Skeletal muscle satellite cell (primary cell): ENCODE measurements around the gene NPTXR.

Experiments used
- H3K27me3 ChIP-seq: 2 replicates; pipeline ENCODE4 v1.7.0; 2013; ENCODE audit warnings: low read length; ENCODE audit not compliant: control insufficient read depth, insufficient read depth
- H3K36me3 ChIP-seq: 2 replicates; pipeline ENCODE4 v1.7.0; 2013; ENCODE audit warnings: mild to moderate bottlenecking, control low read depth, low read length; ENCODE audit not compliant: insufficient read depth
- H3K4me1 ChIP-seq: 2 replicates; pipeline ENCODE4 v1.7.0; 2013; ENCODE audit warnings: low read length; ENCODE audit not compliant: control insufficient read depth, insufficient read depth
- H3K4me2 ChIP-seq: 2 replicates; pipeline ENCODE4 v1.7.0; 2013; ENCODE audit warnings: mild to moderate bottlenecking, low read length
- H3K4me3 ChIP-seq: 2 replicates; pipeline ENCODE4 v1.7.0; 2013; ENCODE audit warnings: low read length
- H3K9ac ChIP-seq: 2 replicates; pipeline ENCODE4 v1.7.0; 2013; ENCODE audit warnings: mild to moderate bottlenecking, low read depth, low read length, moderate library complexity
- H3K9me3 ChIP-seq: replicated peaks from 2 replicates; pipeline ENCODE4 v1.7.0; 2013; ENCODE audit warnings: mild to moderate bottlenecking, control low read depth, low read length

Gene NPTXR

DNA sequence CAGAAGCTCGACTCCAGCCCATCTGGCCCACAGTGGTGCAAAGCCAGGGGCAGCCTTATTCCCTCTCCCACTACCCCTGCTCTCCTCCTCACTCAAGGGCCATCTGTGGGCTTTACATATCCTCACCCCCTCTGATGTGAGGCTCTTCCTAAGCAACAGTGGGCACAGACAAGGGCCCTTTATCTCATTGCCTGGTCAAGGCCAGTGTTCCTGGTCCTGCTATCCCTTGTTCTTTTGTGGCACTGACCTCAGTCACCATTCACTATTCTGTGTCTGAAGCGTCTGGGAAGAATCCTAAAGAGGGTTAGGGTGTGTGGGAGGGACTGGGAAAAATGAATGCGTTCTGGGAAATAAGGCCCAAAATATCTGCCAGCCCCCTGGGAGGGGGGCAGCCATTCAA, 57.2 kb downstream of the NPTXR start:
- H3K4me3 ChIP-seq = no peak overlapping the region
- no peaks in the 10 kb centered on the region for H3K27me3 ChIP-seq
- no peak overlapping the region for H3K9ac ChIP-seq
- H3K4me2 ChIP-seq = no peak overlapping the region
- H3K4me1 ChIP-seq = peaks cover 27% of the 10 kb centered on the region
- H3K36me3 ChIP-seq = peaks cover 6% of the 10 kb centered on the region
- no peaks in the 10 kb centered on the region for H3K9me3 ChIP-seq

DNA sequence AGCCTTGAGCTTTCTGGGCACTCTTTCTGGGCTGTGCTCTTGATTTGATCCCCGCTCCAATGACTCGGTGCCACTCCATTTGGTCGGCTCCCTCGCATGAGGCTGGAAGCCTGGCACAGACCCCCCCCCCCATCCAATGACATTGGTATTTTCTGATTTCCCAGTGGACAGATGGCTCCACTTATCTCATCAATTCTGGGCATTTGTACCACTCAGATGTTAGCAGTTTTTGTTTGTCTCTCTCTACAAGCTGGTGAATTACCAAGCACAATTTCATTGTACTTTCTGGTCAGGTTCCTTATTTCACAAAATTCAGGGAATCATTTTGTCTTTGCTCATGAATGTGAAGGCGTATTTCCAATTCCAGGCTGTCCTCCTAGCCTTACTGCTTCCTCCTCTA, 59.0 kb downstream of the NPTXR start:
- no peaks in the 10 kb centered on the region for H3K27me3 ChIP-seq
- H3K4me1 ChIP-seq = peaks cover 27% of the 10 kb centered on the region
- peaks cover 7% of the 10 kb centered on the region for H3K36me3 ChIP-seq
- no peaks in the 10 kb centered on the region for H3K9me3 ChIP-seq
- H3K9ac ChIP-seq = no peak overlapping the region
- H3K4me2 ChIP-seq = no peak overlapping the region
- no peak overlapping the region for H3K4me3 ChIP-seq

DNA sequence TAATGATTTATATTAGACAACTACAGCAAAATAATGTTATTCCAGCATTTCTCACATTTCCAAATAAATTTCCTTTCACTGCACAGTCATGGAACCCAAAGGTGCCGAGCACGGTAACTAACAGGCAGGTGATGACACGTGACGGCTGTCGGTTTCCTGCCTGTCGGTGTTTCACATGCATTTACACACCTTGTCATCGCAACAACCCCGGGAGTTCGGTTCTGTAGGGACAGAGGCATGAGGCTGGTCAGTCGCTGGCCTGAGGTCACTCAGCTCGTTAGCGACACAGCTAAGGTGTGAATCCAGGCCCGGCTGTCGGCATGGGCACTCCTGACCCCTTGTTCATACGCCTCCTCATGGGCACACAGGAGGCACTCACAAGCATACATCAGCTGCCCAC, 59.8 kb downstream of the NPTXR start:
- no peak overlapping the region for H3K9ac ChIP-seq
- no peaks in the 10 kb centered on the region for H3K27me3 ChIP-seq
- H3K4me3 ChIP-seq = no peak overlapping the region
- peaks cover 7% of the 10 kb centered on the region for H3K36me3 ChIP-seq
- peaks cover 25% of the 10 kb centered on the region for H3K4me1 ChIP-seq
- no peak overlapping the region for H3K4me2 ChIP-seq
- H3K9me3 ChIP-seq = no peaks in the 10 kb centered on the region

DNA sequence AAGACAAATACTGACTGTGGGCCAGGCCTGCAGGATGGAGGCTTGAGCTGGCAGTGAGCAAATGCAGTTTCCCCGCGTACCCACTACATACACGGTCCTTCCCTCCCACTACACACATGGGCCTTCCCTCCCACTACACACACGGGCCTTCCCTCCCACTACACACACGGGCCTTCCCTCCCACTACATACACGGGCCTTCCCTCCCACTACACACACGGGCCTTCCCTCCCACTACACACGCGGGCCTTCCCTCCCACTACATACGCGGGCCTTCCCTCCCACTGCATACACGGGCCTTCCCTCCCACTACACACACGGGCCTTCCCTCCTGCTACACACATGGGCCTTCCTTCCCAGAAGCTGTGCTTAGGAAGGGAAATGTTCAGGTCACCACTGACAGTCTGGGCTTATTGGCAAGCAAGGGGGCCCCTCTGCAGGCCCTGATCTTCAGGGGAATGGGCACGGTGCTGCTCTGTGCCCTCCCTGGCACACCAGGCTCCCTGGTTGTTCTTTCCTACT, 60.7 kb downstream of the NPTXR start:
- Histone ChIP-seq H3K27me3 (no peaks in the 10 kb centered on the region), H3K4me3 (no peak overlapping the region), H3K9me3 (no peaks in the 10 kb centered on the region), H3K36me3 (peaks cover 7% of the 10 kb centered on the region), H3K4me2 (no peak overlapping the region), H3K4me1 (peaks cover 16% of the 10 kb centered on the region), H3K9ac (no peak overlapping the region)

DNA sequence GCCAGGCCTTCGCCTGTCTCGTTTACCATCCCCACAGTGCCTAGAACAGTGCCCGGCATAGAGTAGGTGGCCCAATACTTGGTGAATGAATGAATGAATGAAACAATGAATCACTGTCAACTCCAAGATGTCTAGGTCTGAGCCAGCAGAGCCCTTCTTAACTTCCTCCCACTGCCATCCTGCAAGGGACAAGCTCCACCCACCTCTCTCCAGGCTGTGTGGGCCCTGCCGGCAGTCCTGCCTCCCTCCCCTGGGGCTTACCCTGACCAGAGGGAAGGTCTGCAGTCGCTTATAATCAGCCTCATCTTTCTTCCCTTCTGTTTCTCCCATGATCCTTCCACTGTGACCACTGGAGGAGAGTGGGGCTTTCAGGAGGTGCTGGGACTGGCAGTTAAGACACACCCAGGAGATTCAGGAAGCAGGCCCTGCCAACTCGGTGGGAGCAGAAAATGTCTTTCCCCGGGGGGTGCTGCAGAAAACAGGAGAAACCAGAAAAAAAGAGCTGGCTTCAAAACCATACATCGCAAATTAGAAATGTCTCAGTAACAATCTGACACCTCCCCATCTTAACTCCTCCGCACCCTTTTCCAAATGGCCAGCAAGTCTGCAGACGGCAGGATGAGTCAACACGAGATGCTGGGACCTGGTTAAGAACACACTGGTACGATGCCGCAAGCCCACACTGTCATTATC, 61.3 kb downstream of the NPTXR start:
- H3K4me3 ChIP-seq = no peak overlapping the region
- H3K9ac ChIP-seq = no peak overlapping the region
- H3K9me3 ChIP-seq = no peaks in the 10 kb centered on the region
- peaks cover 11% of the 10 kb centered on the region for H3K4me1 ChIP-seq
- H3K4me2 ChIP-seq = no peak overlapping the region
- peaks cover 7% of the 10 kb centered on the region for H3K36me3 ChIP-seq
- no peaks in the 10 kb centered on the region for H3K27me3 ChIP-seq

DNA sequence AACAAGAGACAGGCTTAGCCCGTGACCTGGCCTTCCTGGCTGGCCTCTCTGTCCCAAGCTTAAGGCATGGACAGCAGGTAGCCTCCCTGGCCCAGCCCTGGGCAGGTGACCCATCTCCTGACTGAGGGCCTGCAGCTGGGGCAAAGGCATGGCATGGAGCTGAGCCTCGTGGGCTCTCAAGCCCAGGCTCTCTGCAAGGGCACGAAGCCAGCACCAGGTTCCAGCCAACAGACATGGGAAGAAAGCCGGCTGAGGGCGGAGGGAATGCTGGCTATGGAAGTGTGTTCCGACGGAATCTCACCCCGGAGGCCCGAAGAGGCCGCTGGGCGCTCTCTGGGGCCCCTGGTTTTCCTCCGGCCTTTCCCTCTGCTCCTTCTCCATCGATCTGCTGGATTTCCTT, 62.8 kb downstream of the NPTXR start:
- Histone ChIP-seq H3K4me2 (no peak overlapping the region), H3K9ac (no peak overlapping the region), H3K36me3 (peaks cover 7% of the 10 kb centered on the region), H3K4me1 (peaks cover 11% of the 10 kb centered on the region), H3K9me3 (no peaks in the 10 kb centered on the region), H3K4me3 (no peak overlapping the region), H3K27me3 (peaks cover 7% of the 10 kb centered on the region)

- no peak overlapping the region for H3K4me2 ChIP-seq
- no peak overlapping the region for H3K4me3 ChIP-seq
- peaks cover 7% of the 10 kb centered on the region for H3K36me3 ChIP-seq
- H3K9ac ChIP-seq = no peak overlapping the region
- H3K27me3 ChIP-seq = peaks cover 10% of the 10 kb centered on the region
- no peaks in the 10 kb centered on the region for H3K4me1 ChIP-seq
- H3K9me3 ChIP-seq = no peaks in the 10 kb centered on the region
These were observed 66.6 kb downstream of the NPTXR start for GRCh38 chr22:38777087-38777671.

DNA sequence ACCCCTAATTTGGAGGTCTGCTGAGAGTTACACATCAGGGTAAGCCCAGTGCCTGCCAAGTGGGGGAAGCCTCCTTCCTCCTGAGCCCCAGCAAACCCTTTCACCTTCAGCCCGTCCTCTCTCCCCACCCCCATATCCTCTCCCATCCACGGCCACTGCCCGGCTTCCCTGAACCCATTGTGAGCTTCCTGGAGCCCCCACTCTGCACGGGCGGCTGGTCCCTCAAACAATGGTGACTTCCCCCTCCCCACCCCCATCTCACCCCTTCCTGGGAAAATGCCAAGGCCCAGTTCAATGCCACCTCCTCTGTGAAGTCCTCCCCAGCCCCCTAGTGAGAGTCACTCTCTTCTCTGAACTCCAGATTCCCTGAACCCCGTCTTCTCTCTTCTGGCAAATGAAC, 67.7 kb downstream of the NPTXR start:
- Histone ChIP-seq H3K36me3 (peaks cover 7% of the 10 kb centered on the region), H3K4me2 (no peak overlapping the region), H3K4me1 (no peaks in the 10 kb centered on the region), H3K4me3 (no peak overlapping the region), H3K9me3 (no peaks in the 10 kb centered on the region), H3K9ac (no peak overlapping the region), H3K27me3 (peaks cover 10% of the 10 kb centered on the region)

DNA sequence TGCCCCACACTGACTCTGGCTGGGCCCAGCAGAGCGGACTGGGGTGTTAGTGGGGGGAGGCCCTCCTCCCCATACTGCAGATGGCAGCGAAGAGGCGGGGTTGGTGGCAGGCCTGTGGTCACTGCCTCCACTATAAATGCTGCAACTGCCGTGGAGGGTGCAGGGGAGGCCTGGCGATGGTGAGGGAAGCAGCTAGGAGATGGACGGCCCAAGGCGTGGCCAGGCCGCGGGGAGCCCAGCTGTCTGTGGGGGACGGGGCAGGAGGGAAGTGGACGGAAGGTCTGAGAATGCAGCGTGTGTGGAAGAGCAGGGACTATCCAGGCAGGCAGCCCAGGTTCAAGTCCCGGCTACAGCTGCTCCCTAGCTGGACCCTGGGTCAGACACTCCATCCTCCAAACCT, 68.2 kb downstream of the NPTXR start:
- Histone ChIP-seq H3K27me3 (peaks cover 10% of the 10 kb centered on the region), H3K9me3 (no peaks in the 10 kb centered on the region), H3K4me1 (no peaks in the 10 kb centered on the region), H3K4me3 (no peak overlapping the region), H3K9ac (no peak overlapping the region), H3K4me2 (no peak overlapping the region), H3K36me3 (peaks cover 5% of the 10 kb centered on the region)

DNA sequence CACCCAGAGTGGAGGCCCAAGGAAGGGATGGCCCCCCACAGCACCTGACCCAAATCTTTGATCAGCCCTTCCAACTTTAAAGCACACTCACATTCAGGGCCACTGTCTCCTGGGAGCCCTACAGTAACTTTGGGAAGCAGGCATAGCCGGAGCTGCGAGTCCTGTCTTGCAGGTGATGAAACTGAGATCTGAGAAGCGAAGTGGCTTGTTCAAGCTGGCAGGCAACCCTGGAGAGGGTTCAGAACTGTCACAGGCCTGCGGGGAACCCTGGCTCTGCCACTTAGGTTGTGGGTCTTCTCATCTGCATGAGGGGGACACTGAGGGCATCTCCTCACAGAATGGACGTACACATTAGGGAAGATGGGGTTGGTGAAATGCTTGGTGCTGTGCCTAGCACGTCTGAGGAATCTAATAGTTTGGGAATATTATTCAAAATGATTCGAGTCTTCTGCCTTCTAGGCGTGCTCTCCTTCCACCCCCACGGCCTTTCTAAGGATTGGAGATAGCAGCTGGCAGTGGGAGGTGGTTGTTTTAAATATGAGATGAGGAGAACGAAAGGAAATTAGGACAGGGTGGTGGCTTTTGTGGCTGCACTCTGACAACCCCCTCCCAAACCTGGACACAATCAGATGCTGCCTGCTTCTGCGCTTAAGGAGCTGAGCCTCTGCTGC, 69.2 kb downstream of the NPTXR start:
- H3K9ac ChIP-seq = no peak overlapping the region

DNA sequence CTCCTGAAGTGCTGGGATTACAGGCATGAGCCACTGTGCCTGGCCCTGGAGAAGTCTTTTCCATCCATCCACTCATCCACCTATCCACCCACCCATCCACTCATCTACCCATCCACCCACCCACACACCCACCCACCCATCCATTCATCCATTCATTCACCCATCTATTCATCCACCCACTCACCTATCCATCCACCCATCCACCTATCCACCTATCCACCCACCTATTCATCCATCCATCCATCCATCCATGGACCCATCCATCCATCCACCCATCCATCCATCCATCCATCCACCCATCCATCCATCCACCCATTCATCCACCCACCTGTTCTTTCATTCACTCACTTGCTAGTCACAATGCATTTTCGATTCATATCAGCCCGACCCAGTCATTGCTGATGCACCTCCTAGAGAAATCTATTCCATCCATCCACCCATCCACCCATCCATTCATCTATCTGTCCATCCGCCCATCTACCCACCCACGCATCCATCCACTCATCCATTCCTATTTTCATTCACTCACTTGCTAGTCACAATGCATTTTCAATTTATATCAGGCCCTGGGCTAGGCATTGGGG, 70.4 kb downstream of the NPTXR start:
- Histone ChIP-seq H3K27me3 (peaks cover 10% of the 10 kb centered on the region), H3K4me2 (no peak overlapping the region), H3K36me3 (no peaks in the 10 kb centered on the region), H3K4me1 (no peaks in the 10 kb centered on the region), H3K9me3 (no peaks in the 10 kb centered on the region), H3K9ac (no peak overlapping the region), H3K4me3 (no peak overlapping the region)

More for the DNA sequence above, 69.2 kb downstream of the NPTXR start:
- Histone ChIP-seq H3K27me3 (peaks cover 10% of the 10 kb centered on the region), H3K9me3 (no peaks in the 10 kb centered on the region), H3K36me3 (no peaks in the 10 kb centered on the region), H3K4me2 (no peak overlapping the region), H3K4me3 (no peak overlapping the region), H3K4me1 (no peaks in the 10 kb centered on the region)
